ENCODE measurements around the gene FXYD2.

DNA sequence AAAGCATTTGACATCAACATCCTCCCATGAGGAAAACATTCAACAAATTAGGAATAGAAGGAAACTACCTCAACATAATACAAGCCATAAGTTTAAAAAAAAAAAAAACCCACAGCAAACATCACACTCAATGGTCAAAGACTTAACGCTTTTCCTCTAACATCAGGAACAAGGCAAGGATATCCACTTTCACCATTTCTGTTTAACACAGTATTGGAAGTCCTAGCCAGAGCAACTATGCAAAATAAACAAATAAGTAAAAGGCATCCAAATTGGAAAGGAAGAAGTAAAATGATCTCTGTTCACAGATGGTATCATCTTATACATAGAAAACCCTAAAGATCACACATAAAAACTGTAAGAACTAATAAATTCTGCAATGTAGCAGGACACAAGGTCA lies 38.8 kb upstream of the FXYD2 start:
- TF ChIP-seq POLR2A (IDR thresholded peaks at IDR 0.05): no peak
- TF ChIP-seq, protein P1, sequence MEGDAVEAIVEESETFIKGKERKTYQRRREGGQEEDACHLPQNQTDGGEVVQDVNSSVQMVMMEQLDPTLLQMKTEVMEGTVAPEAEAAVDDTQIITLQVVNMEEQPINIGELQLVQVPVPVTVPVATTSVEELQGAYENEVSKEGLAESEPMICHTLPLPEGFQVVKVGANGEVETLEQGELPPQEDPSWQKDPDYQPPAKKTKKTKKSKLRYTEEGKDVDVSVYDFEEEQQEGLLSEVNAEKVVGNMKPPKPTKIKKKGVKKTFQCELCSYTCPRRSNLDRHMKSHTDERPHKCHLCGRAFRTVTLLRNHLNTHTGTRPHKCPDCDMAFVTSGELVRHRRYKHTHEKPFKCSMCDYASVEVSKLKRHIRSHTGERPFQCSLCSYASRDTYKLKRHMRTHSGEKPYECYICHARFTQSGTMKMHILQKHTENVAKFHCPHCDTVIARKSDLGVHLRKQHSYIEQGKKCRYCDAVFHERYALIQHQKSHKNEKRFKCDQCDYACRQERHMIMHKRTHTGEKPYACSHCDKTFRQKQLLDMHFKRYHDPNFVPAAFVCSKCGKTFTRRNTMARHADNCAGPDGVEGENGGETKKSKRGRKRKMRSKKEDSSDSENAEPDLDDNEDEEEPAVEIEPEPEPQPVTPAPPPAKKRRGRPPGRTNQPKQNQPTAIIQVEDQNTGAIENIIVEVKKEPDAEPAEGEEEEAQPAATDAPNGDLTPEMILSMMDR (IDR thresholded peaks at IDR 0.05): no peak

Measured in right lobe of liver (tissue), 4 donors.